Stimulated activated naive CD8-positive, alpha-beta T cell treated with anti-CD3 and anti-CD28 coated beads, Interleukin-15, Interleukin-2, amounts not matched to agents 100 ng/mL and 50 ng/mL, for 24 hours (primary cell): Measurements from ENCODE around the gene ELAVL2.

Source experiments
- H3K27ac Mint-ChIP-seq: one replicate; pipeline ENCODE4 v1.8.0; 2021; ENCODE audit warnings: mild to moderate bottlenecking, mixed read lengths
- H3K27me3 Mint-ChIP-seq: one replicate; pipeline ENCODE4 v1.8.0; 2021; ENCODE audit warnings: mixed read lengths
- H3K36me3 Mint-ChIP-seq: one replicate; pipeline ENCODE4 v1.8.0; 2021; ENCODE audit warnings: low read depth, mixed read lengths
- H3K4me1 Mint-ChIP-seq: one replicate; pipeline ENCODE4 v1.8.0; 2021; ENCODE audit warnings: low read depth, mixed read lengths
- H3K4me3 Mint-ChIP-seq: one replicate; pipeline ENCODE4 v1.8.0; 2021; ENCODE audit warnings: mild to moderate bottlenecking, mixed read lengths
- H3K9me3 Mint-ChIP-seq: one replicate; pipeline ENCODE4 v1.8.0; 2021; ENCODE audit warnings: mixed read lengths

ELAVL2 gene

DNA sequence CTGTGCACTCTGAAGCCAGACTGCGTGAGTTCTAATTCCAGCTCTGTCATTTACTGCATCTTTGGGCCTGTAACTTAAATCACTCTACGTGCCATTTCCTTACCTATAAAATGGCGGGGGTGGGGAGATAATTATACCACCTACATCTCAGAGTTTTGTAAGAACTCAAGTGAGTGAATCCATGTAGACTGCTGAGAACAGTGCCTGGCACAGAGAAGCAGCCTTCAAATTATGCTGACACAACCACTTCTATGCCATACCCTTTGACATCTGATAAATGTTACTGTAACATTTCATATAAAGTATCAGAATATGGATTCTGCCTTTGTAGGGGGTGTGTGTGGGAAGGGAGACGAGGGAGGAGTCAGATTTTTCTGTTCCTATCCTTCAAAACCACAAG, 27.7 kb downstream of the ELAVL2 start:
- Mint-ChIP-seq H3K27me3 (no peaks in the 10 kb centered on the region), H3K4me3 (no peak overlapping the region), H3K4me1 (no peaks in the 10 kb centered on the region), H3K27ac (no peak overlapping the region), H3K9me3 (no peaks in the 10 kb centered on the region), H3K36me3 (no peaks in the 10 kb centered on the region)

- H3K9me3 Mint-ChIP-seq, result no peaks in the 10 kb centered on the region
- no peaks in the 10 kb centered on the region for H3K36me3 Mint-ChIP-seq
- no peak overlapping the region for H3K4me3 Mint-ChIP-seq
- H3K4me1 Mint-ChIP-seq, result no peaks in the 10 kb centered on the region
- no peak overlapping the region for H3K27ac Mint-ChIP-seq
- H3K27me3 Mint-ChIP-seq, result no peaks in the 10 kb centered on the region
Measured at GRCh38 chr9:23796209-23796608, 29.8 kb downstream of the ELAVL2 start.

GRCh38 chr9:23790351-23791260, 35.4 kb downstream of the ELAVL2 start:
- Mint-ChIP-seq H3K9me3 (no peaks in the 10 kb centered on the region), H3K27me3 (no peaks in the 10 kb centered on the region), H3K4me1 (no peaks in the 10 kb centered on the region), H3K36me3 (no peaks in the 10 kb centered on the region), H3K4me3 (no peak overlapping the region), H3K27ac (no peak overlapping the region)

DNA sequence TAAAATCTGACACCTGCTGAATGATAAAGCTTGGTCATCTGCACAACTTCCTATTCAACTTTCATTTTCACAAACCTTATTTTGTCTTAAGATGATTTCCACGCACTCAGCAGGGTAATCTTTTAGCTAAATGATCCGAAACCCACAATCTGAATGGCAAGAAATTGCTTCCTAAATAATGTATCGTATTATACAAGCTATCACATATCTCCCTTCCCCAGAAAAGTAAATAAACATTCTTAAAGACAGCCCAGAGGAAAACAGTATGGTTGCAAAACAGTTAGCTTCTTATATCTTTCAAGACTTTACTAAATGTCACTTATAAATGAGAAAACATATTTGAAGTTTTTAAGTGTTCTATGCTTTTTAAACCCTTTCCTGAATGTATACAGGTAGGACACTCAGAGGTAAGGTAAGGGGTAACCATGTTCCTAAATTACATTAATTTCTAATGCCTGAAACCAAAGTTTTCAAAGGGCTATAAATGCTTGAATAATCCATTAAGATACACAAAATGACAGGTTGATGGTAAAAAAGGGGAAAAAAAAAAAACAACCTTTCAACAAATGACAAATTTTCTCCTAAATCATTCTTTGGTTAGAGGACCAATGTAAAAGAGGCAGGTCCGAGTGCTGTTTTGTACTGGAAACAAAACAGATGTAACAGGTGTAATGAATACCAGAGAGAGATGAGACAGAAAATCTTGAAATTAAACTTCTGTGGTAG, 36.3 kb downstream of the ELAVL2 start:
- H3K4me1 Mint-ChIP-seq, result no peaks in the 10 kb centered on the region
- H3K4me3 Mint-ChIP-seq, result no peak overlapping the region
- H3K27me3 Mint-ChIP-seq, result no peaks in the 10 kb centered on the region
- no peaks in the 10 kb centered on the region for H3K36me3 Mint-ChIP-seq
- no peak overlapping the region for H3K27ac Mint-ChIP-seq
- no peaks in the 10 kb centered on the region for H3K9me3 Mint-ChIP-seq

DNA sequence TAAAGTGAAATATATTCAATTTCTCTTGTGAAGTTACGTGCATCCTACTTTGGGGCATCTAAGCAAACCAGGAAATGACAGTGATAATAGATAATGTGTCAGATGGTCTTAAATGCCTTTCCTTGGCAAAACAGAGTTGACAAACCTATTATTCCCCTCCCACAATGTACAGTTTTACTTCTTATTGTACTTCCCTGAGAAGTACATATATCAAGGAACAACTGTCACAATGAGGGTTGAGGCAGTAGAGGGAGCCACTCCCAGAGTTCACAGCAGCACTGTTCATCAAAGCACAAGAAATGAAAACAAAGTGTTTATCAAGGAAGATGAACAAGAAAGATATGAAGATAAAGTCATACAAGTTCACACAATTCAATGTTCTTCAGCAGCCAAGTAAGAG, 41.1 kb downstream of the ELAVL2 start:
- H3K4me3 Mint-ChIP-seq, result no peak overlapping the region
- H3K27ac Mint-ChIP-seq, result no peak overlapping the region
- no peaks in the 10 kb centered on the region for H3K36me3 Mint-ChIP-seq
- no peaks in the 10 kb centered on the region for H3K27me3 Mint-ChIP-seq
- H3K4me1 Mint-ChIP-seq, result no peaks in the 10 kb centered on the region
- H3K9me3 Mint-ChIP-seq, result peaks cover 3% of the 10 kb centered on the region

DNA sequence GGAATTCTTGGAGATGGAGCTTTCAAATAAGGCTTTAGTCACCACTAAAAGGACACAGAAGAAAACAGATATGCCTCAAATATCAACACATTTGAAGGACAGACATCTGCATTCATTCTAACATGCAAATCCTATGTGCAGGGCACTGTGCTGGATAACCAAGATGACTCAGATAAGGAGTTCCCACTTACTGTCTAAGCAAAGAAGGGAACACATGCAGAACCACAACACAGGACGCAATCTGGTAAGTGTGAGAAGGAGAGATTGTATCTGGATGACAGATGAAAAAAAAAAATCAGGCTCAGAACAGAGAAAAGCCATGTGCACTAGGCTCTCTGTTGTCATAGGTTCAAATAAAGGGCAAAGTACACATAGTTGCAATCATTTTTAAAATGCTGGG, 42.5 kb downstream of the ELAVL2 start:
- no peak overlapping the region for H3K27ac Mint-ChIP-seq
- H3K4me1 Mint-ChIP-seq, result no peaks in the 10 kb centered on the region
- no peaks in the 10 kb centered on the region for H3K27me3 Mint-ChIP-seq
- H3K36me3 Mint-ChIP-seq, result no peaks in the 10 kb centered on the region
- no peak overlapping the region for H3K4me3 Mint-ChIP-seq
- peaks cover 3% of the 10 kb centered on the region for H3K9me3 Mint-ChIP-seq

GRCh38 chr9:23779220-23779619, 46.8 kb downstream of the ELAVL2 start:
- Mint-ChIP-seq H3K4me1 (no peaks in the 10 kb centered on the region), H3K9me3 (peaks cover 20% of the 10 kb centered on the region), H3K27me3 (no peaks in the 10 kb centered on the region), H3K36me3 (no peaks in the 10 kb centered on the region), H3K27ac (no peak overlapping the region), H3K4me3 (no peak overlapping the region)

- H3K27me3 Mint-ChIP-seq, result no peaks in the 10 kb centered on the region
- no peak overlapping the region for H3K4me3 Mint-ChIP-seq
- H3K27ac Mint-ChIP-seq, result no peak overlapping the region
- no peaks in the 10 kb centered on the region for H3K4me1 Mint-ChIP-seq
- no peaks in the 10 kb centered on the region for H3K36me3 Mint-ChIP-seq
- H3K9me3 Mint-ChIP-seq, result peaks cover 17% of the 10 kb centered on the region
Measured at GRCh38 chr9:23777328-23777727, 48.7 kb downstream of the ELAVL2 start.

GRCh38 chr9:23775549-23775948, 50.5 kb downstream of the ELAVL2 start:
- peaks cover 17% of the 10 kb centered on the region for H3K9me3 Mint-ChIP-seq
- H3K4me3 Mint-ChIP-seq, result no peak overlapping the region
- no peaks in the 10 kb centered on the region for H3K36me3 Mint-ChIP-seq
- no peak overlapping the region for H3K27ac Mint-ChIP-seq
- H3K4me1 Mint-ChIP-seq, result no peaks in the 10 kb centered on the region
- H3K27me3 Mint-ChIP-seq, result no peaks in the 10 kb centered on the region

DNA sequence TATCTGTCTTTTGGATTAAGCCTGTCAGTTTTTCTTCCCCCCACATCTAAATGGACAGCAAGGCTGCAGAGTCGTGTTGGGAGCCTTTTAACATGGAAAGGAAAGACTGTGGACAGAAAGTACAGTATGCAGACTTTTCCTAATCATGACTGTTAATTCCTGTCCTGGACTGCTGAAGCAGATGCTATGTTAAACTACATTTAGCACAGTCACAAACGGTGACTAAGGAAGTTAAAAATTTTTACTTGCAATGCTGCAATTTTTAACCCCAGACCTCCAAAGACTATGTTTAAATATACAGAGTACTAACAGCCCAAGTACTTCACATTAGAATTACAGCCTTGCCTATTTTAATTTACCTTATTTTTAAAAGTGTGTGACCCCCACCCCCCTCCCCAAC, 51.8 kb downstream of the ELAVL2 start:
- Mint-ChIP-seq H3K27ac (no peak overlapping the region), H3K36me3 (no peaks in the 10 kb centered on the region), H3K27me3 (no peaks in the 10 kb centered on the region), H3K9me3 (peaks cover 20% of the 10 kb centered on the region), H3K4me3 (no peak overlapping the region), H3K4me1 (no peaks in the 10 kb centered on the region)

DNA sequence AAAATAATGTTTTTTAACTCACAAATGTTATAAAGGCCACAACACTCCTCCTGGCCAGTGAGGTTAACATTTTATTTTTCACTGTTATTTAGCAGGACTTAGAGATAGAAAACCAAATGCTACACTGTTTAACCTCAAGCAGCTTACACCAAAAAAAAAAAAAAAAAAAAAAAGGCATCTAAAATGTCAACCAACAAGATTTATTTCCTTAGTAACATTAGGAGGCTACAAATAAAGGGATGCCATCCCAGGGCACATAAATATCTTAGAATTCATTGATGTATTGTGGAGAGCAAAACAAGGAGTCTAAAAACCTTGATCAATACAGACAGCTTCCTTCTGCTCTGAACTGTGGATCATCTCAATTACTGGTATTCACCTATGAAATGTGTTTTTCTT, 53.7 kb downstream of the ELAVL2 start:
- Mint-ChIP-seq H3K27me3 (no peaks in the 10 kb centered on the region), H3K27ac (no peak overlapping the region), H3K4me1 (no peaks in the 10 kb centered on the region), H3K4me3 (no peak overlapping the region), H3K9me3 (peaks cover 14% of the 10 kb centered on the region), H3K36me3 (no peaks in the 10 kb centered on the region)

DNA sequence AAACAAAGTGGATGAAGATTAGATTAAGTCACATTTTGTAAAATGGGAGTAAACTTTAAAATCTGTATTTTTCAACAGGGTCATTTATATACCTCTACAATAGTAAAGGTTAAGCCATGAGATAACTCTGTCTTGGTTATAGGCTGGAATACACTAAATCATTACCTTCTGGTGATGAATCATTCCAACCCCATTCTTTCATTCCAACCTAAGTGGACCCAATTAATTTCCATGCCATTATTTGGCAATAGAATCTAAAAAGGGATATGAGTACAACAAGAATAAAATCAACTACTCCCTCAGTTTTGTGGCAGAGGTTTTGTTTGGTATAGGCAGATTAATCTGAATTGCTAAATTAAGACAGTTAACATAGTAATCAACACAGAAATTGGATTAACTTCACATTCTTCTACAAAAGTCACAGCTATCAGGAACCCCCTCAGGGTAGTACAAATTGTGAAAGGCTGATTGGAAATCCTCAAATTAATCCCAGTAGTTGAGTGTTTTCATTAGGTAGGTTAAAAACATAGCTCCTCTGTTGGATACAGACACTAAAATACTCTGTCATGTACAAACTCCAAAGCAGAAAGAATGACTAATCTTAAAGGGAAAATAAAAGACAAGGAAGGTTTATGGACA, 54.2 kb downstream of the ELAVL2 start:
- Mint-ChIP-seq H3K27me3 (no peaks in the 10 kb centered on the region), H3K4me3 (no peak overlapping the region), H3K4me1 (no peaks in the 10 kb centered on the region), H3K27ac (no peak overlapping the region), H3K36me3 (no peaks in the 10 kb centered on the region), H3K9me3 (peaks cover 14% of the 10 kb centered on the region)

DNA sequence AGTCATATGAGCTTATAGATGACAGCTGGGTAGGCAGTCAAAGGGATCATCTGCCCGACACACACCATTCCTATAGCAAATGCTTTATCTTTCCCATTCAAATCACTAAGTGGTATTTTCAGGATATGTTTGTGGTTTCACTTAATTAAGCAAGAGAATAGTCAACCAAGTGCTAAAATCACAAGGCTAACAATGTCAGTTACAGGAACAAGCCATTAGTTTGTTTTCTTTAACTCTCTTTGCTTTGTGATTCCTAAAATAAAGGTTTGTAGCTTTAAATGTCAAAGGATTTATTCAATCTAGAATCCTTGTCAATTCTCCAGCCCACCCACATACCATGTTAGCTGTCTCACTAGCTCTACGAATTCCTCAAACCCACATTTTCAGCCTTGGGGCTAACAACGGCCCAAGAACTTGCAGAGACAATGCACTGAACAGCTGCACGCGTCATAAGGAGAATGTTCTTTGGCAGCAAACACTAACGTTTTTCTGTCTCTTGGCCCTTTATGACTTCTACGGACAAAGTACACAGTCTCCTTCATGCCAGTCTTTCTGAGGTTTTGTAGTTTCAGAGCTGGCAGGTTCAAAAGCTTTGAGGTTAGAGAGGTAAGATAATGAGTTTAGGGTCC, 56.6 kb downstream of the ELAVL2 start:
- no peaks in the 10 kb centered on the region for H3K4me1 Mint-ChIP-seq
- peaks cover 4% of the 10 kb centered on the region for H3K9me3 Mint-ChIP-seq
- no peaks in the 10 kb centered on the region for H3K36me3 Mint-ChIP-seq
- no peaks in the 10 kb centered on the region for H3K27me3 Mint-ChIP-seq
- H3K27ac Mint-ChIP-seq, result no peak overlapping the region
- H3K4me3 Mint-ChIP-seq, result no peak overlapping the region

GRCh38 chr9:23768861-23769260, 57.2 kb downstream of the ELAVL2 start:
- H3K9me3 Mint-ChIP-seq, result peaks cover 4% of the 10 kb centered on the region
- no peaks in the 10 kb centered on the region for H3K4me1 Mint-ChIP-seq
- H3K27me3 Mint-ChIP-seq, result no peaks in the 10 kb centered on the region
- H3K36me3 Mint-ChIP-seq, result no peaks in the 10 kb centered on the region
- H3K27ac Mint-ChIP-seq, result no peak overlapping the region
- no peak overlapping the region for H3K4me3 Mint-ChIP-seq

DNA sequence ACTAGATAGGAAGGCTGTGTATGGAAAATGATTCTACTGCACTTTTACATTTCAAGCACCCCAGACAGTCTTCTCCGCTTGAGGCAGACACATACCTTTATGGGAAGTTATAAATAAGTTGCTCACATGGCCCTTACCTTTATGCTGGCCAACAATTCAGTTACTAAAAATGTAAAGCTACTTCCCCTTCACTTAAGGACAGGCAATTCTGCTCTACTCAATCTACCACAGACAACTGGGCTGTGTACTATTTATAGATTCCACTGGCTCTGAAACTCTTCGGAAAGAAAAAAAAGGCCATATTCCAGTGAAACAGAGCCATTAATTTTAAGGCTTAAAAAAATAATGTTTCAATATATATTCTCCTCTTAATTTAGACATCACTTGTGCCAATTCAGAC, 59.4 kb downstream of the ELAVL2 start:
- no peak overlapping the region for H3K27ac Mint-ChIP-seq

More for the DNA sequence above, 59.4 kb downstream of the ELAVL2 start:
- Mint-ChIP-seq H3K4me1 (no peaks in the 10 kb centered on the region), H3K9me3 (peaks cover 7% of the 10 kb centered on the region), H3K36me3 (no peaks in the 10 kb centered on the region), H3K4me3 (no peak overlapping the region), H3K27me3 (no peaks in the 10 kb centered on the region)
